KOPT-K1 (cell line): ENCODE data around the gene NALCN.
"Not testable (repeated sequence)": the region's sequence is repeated elsewhere in the genome, so short reads cannot be mapped to it uniquely, and the experiment has no call there.

Source experiments
- H3K27ac ChIP-seq: fragments of 200-600 bp; sonication (generic); 2 replicates; pipeline ENCODE4 v1.5.1; 2016; ENCODE audit warnings: antibody characterized with exemption, mild to moderate bottlenecking, low read depth, low read length; ENCODE audit not compliant: poor library complexity, severe bottlenecking
- H3K36me3 ChIP-seq: fragments of 200-600 bp; sonication (generic); 2 replicates; pipeline ENCODE4 v1.5.1; 2017; ENCODE audit warnings: antibody characterized with exemption, mild to moderate bottlenecking, low read length, moderate library complexity; ENCODE audit not compliant: insufficient read depth
- H3K9me3 ChIP-seq: fragments of 200-600 bp; sonication (generic); 2 replicates; pipeline ENCODE4 v1.5.1; 2017; ENCODE audit warnings: antibody characterized with exemption, low read length, mild to moderate bottlenecking; ENCODE audit not compliant: insufficient read depth, poor library complexity, severe bottlenecking

The NALCN gene

DNA sequence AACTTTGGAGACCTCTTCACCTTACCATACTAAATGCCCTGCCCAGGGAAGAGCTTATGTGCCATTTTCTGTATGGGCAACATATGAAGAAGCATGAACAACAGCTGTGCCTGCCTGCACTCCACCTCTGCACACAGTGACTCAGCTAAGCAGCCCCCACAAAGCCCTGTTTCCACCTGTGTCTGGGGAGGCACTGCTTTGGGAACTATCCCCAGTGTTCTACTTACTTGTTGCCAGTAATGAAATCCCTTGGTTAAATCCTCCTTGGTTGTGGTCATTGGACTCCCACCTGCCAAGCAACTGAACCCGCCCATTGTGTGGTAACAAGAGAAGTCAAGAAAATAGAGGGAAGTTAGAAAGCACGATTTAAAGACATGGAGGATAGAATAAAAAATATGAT is 84.6 kb downstream of the NALCN start:
- H3K36me3 ChIP-seq = no peaks in the 10 kb centered on the region
- H3K9me3 ChIP-seq = no peaks in the 10 kb centered on the region
- no peak overlapping the region for H3K27ac ChIP-seq

DNA sequence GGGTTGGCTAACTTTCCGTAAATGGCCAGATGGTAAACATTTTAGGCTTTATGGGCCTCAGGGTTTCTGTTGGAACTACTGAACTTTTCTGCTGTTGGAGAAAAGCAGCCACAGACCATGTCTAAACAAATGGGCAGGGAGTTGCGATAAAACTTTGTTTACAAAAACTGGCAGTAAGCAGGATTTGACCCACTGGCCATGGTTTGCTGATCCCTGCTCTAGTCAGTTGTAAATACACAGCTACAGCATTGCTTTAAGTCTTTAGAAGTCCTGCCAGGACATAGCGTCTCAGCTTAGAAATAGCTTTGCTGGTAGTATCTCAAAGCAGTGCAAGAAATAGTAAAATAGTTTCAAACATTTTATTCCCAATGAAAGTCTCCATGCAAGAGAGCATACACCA is 88.4 kb downstream of the NALCN start:
- no peaks in the 10 kb centered on the region for H3K36me3 ChIP-seq
- no peaks in the 10 kb centered on the region for H3K9me3 ChIP-seq
- no peak overlapping the region for H3K27ac ChIP-seq

DNA sequence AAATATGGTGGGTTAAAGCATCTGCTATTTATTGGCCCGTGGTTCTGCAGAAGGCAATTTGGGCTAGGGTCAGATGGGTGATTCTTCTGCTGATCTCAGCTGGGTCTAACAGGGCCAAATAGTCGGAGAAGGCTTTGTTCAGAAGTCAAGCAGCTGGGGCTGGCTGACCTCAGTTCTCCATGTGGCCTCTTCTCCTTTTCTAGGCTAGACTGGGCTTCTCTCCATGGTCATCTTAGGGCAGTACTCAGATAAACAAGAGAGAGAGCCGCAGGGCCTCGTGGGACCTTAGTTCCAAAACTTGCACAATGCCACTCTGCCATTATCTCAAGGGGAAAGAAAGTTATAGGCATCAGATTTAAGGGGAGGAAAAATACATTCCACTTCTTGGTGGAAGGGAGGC is 89.6 kb downstream of the NALCN start:
- Histone ChIP-seq H3K27ac (no peak overlapping the region), H3K9me3 (no peaks in the 10 kb centered on the region), H3K36me3 (no peaks in the 10 kb centered on the region)

DNA sequence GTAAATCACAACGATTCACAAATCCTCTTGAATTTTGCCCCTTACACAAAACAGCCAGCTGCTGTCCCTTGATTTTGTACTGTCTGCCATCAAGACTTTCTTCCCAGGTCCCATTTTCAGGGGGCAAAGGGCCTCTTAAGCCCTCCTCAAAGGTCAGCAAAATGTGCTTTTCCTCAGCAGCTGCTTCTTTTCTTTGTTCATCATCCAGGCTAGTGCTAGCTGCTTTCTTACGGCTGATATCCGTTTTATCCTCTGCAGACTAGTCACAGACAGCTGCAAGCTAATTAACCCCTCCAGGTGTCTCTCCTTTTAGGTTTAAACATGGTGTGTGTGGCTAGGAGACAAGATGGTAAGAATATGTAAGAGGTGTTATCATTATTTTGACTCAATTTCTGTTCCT is 90.9 kb downstream of the NALCN start:
- H3K9me3 ChIP-seq = no peaks in the 10 kb centered on the region
- no peaks in the 10 kb centered on the region for H3K36me3 ChIP-seq

DNA sequence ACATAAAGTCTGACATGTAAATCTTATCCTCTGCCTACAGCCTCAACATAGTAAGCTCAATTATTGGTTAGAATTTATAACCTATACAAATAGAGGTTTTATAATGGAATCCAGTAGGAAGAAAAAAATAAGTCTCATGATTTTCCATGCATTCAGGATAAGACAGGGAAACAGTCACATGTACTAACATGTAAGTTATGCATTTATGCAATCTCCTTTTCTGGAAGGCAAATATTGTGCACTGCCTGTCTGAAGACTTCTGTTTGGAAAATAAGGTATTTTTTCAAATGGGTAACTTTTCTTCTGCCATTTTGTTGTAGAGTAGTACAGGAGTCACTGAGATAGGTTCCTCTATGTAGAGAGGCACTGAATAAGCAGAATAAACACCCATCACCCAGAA is 92.7 kb downstream of the NALCN start:
- Histone ChIP-seq H3K9me3 (no peaks in the 10 kb centered on the region), H3K36me3 (no peaks in the 10 kb centered on the region), H3K27ac (no peak overlapping the region)

More for the DNA sequence above, 90.9 kb downstream of the NALCN start:
- no peak overlapping the region for H3K27ac ChIP-seq

DNA sequence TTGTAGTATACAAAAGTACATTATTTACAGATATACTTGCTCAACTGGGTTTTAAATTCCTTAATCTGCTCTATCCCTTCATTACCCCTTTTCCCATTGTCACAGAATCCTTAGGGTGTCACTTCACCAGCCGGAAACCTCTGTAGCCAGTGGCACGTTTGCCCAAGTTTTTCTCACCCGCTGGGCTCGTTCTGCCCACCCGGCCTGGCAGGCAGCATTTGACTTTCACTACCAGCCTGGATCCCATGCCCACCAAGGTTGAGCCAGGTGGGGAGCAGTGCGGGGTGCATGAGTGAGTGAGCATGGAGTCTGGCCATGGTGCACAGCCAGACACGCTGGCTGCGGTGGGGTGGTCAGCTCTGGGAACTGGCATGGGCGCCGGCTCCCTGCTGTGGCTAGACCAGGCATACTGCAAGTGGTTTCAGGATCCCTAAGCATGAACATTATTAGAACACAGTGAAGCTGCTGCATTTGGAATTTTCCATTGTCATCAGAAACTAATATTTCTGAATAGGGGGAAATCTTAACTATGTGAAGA is 98.3 kb downstream of the NALCN start:
- Histone ChIP-seq H3K36me3 (no peaks in the 10 kb centered on the region), H3K27ac (no peak overlapping the region), H3K9me3 (no peaks in the 10 kb centered on the region)

DNA sequence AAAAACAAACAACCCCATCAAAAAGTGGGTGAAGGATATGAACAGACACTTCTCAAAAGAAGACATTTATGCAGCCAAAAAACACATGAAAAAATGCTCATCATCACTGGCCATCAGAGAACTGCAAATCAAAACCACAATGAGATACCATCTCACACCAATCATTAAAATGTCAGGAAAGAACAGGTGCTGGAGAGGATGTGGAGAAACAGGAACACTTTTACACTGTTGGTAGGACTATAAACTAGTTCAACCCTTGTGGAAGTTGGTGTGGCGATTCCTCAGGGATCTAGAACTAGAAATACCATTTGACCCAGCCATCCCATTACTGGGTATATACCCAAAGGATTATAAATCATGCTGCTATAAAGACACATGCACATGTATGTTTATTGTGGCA is 102.8 kb downstream of the NALCN start:
- not testable (repeated sequence) for H3K27ac ChIP-seq, H3K9me3 ChIP-seq, H3K36me3 ChIP-seq

DNA sequence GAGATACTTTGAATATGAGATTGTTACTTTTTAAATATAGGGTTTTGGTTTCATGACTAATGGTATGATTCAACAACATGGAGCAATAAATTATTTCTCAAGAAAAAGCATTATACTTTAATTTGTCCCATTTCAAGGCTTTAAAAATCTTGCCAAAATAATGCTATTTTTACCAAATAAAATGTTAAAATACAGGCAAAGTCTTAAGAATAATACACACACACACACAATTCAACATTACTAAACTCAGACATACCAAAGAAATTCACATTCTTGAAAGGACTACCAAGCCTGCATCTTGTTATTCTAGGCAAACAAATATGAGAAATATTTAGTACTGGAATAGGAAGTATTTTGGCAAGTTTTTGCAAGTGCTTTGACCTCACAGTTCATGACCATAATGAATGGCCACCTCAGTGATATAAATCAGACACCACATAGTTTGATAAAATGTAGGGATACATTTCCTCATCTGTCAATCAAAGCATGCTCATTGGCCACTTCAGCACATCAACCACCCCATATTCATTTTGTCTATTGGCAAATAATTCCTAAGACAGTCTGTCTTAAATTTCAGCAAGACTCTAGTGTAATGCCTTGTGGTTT is 107.2 kb downstream of the NALCN start:
- Histone ChIP-seq H3K27ac (no peak overlapping the region), H3K36me3 (no peaks in the 10 kb centered on the region), H3K9me3 (no peaks in the 10 kb centered on the region)

DNA sequence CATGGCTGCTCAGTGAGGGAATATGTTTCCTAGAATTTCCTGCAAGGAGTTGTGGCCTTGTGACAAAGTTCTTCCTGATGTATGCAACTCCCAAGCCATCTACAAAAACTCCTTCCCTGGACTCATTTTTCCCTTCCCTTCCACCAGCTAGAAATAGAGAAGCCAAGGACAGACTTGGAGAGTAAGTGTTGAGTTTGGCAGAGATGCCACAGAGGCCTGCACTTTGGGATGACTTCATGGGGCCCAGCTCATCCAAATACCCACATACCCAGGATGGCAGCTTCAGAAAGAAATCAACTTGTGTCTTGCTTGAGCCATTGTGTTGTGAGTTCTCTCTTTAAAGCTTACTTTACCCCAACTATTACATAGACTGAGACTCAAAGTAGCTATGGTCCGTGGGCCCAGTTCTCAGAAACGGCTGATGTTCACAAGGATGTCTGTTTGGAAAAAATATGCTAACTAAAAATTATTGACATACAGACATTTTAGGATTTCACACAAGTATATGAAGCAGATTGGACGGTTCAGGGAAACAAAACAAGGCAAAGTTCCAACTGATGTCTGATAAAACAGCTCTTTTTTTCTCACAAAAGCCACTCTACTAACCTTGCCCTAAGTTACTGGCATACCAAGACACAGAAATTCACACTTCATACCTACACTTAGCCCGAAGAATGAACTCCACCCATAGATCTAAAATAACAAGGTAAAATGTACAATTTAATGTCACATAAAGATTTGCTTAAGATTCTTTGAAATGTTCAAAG is 107.9 kb downstream of the NALCN start:
- H3K9me3 ChIP-seq = no peaks in the 10 kb centered on the region
- no peaks in the 10 kb centered on the region for H3K36me3 ChIP-seq
- no peak overlapping the region for H3K27ac ChIP-seq

DNA sequence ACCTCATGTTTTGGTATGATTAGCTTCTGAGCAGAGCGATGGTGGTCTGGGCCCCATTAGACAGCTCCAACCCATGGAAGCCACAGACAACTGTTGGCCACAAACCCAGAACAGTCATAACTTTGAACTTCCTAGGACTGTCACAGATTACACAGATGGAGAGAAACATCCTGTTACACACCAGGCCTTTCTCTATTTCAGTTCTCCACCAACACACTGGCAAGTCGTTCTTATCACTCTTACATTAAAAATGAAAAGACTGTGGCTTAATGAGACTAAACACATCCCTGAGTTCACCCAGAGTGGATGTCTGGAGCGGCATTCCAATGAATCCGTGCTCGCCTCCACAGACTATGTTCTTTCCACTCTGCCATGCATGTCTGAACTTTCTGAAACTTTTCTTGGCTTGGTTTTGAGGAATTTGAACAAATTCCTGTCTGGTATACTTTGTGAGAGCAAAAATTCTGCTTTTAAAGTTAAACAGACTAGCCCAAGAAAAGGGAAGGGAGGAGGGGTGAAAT is 109.1 kb downstream of the NALCN start:
- H3K27ac ChIP-seq = no peak overlapping the region
- no peaks in the 10 kb centered on the region for H3K9me3 ChIP-seq
- no peaks in the 10 kb centered on the region for H3K36me3 ChIP-seq

DNA sequence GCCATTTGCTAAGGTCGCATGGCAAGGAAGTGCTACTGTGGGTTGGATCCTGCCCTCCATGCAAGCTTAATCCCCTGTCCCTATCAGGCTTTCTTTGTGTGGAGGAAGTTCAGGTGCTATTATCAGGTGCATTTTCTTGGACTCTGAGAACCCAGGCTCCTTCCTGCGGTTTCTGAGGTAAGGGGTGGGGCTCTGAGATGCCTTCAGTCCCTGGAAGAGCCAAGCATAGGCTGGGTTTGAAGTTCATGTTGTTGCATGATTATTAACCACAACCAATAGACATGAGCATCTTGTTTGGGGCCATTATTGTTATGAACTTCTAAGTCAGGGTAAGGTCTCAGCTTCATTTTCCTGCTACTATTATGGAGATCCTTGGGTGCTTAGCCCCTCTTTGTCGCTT is 109.5 kb downstream of the NALCN start:
- H3K9me3 ChIP-seq = no peaks in the 10 kb centered on the region
- H3K36me3 ChIP-seq = no peaks in the 10 kb centered on the region
- no peak overlapping the region for H3K27ac ChIP-seq

DNA sequence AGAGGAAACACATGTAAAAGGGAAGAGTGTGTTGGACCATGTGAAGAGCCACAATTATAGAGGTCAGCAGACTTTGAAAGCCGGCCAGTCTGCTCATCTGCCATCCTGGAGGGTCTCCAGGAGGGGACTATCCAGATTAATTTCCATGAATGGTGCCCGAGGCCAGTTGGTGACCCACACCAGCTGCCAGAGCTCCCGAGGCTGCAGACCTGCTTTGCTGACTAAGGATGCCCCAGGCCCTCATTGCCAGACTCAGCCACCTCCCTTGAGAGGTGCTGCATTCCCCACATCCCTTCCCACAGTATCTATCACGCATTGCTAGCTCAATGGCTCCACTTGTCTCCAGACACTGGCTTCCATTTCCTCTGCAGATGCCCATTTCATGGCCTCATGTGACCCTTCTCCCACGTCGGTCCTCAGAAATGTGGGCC is 110.3 kb downstream of the NALCN start:
- H3K27ac ChIP-seq = no peak overlapping the region
- no peaks in the 10 kb centered on the region for H3K36me3 ChIP-seq
- H3K9me3 ChIP-seq = no peaks in the 10 kb centered on the region

DNA sequence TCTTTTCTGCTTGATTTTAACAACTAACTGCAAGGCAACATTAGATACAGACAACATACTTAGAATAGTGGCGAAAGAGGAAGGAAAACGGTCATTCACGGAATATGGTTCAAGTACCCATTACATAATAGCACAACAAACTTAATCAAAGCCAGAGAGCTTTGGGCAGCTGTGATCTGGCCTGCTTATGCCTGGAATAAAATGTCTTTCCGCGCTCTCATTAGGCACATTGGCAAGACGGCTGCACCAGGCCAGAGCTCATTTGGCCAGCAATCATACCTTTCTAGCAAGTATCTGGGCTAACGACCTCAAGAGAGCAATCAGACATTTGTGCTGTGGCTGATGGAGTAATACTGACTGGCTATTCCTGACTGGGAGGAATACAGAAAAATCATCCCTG is 112.8 kb downstream of the NALCN start:
- no peaks in the 10 kb centered on the region for H3K9me3 ChIP-seq
- no peak overlapping the region for H3K27ac ChIP-seq
- no peaks in the 10 kb centered on the region for H3K36me3 ChIP-seq

DNA sequence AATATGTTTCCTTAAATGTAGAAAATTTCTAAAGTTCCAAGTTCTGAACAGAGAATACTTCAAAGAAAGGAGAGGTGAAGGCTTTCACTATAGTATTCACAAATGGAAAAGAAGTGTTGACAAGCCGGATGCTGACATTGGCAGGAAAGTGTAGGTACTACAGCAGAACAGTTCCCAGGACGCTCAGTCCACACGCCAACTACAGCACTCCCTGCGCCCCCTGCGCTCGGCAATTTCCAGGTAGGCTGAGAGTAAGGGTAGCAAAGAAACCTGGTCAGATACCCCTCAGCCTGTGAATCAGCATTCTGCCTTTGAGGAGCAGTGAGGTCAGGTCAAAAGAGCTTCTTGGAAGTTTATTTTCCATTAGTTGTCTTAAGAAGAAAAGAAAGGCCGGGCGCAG is 115.3 kb downstream of the NALCN start:
- Histone ChIP-seq H3K36me3 (no peaks in the 10 kb centered on the region), H3K9me3 (no peaks in the 10 kb centered on the region), H3K27ac (no peak overlapping the region)

DNA sequence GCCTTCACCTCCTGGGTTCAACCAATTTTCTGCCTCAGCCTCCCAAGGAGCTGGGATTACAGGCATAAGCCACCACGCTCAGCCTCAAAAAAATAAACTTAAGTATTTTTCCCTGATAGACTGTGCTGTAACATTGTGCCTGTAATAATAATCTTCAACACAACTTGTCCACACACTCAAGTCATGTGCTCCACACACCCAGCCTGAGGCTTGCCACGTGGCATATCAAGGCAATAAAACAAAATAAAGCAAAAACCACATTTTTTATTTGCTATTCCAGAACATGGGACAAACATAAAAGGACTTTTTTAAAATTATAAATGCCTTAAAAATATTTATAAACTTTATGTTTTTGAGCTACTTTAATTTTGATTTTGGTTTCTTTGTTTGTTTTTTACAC is 115.8 kb downstream of the NALCN start:
- Histone ChIP-seq H3K27ac (no peak overlapping the region), H3K9me3 (no peaks in the 10 kb centered on the region), H3K36me3 (no peaks in the 10 kb centered on the region)

DNA sequence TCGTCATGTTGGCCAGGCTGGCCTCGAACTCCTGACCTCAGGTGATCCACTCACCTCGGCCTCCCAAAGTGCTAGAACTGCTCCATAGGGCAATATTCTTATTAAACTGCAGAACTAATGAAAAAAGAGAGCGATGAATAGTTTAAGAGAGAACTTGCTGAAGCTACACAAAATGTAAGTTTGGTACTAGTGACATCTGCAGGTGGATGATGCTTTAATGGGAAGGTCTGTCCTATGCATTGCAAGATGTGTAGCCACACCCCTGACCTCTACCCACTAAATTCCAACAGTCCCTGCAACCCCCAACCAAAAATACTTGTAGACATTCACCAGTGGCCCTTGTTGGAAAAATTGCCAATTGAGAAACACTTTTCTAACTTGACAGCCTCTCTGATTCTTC is 117.8 kb downstream of the NALCN start:
- Histone ChIP-seq H3K27ac (no peak overlapping the region), H3K9me3 (no peaks in the 10 kb centered on the region), H3K36me3 (no peaks in the 10 kb centered on the region)
